Hepatocyte (in vitro differentiated cells): Measurements from ENCODE around the gene KLRK1.

Experiments
- EZH2 ChIP-seq: fragments of 200-600 bp; sonication (generic); IDR thresholded peaks from 2 replicates; pipeline ENCODE4 v1.6.1; 2016; ENCODE audit warnings: antibody characterized with exemption, mild to moderate bottlenecking, borderline replicate concordance
- TF ChIP-seq, protein P1 (sequence below): fragments of 200-600 bp; sonication (generic); IDR thresholded peaks from 2 replicates; pipeline ENCODE4 v1.5.1; 2016; ENCODE audit warnings: antibody characterized with exemption, mild to moderate bottlenecking; ENCODE audit not compliant: poor library complexity

DNA sequence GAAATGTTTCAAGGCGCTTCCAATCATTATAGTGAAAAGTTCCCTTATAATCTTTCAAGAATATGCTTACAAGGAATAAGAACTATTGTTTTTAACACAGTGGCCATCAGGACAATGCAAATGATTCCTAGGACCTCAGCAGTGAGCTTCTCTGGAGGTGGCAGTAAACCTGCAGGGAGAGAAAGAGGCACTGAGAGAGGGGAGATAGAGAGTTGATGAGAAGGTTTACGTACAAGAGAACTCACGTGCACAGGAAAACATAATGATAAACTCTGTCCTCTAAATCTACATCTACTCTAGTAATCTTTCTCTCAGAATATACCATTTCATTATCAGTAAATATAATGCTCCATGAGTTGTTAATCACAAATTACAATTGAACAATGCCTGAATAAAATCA, 19.0 kb upstream of the KLRK1 start:
- TF ChIP-seq, protein P1, sequence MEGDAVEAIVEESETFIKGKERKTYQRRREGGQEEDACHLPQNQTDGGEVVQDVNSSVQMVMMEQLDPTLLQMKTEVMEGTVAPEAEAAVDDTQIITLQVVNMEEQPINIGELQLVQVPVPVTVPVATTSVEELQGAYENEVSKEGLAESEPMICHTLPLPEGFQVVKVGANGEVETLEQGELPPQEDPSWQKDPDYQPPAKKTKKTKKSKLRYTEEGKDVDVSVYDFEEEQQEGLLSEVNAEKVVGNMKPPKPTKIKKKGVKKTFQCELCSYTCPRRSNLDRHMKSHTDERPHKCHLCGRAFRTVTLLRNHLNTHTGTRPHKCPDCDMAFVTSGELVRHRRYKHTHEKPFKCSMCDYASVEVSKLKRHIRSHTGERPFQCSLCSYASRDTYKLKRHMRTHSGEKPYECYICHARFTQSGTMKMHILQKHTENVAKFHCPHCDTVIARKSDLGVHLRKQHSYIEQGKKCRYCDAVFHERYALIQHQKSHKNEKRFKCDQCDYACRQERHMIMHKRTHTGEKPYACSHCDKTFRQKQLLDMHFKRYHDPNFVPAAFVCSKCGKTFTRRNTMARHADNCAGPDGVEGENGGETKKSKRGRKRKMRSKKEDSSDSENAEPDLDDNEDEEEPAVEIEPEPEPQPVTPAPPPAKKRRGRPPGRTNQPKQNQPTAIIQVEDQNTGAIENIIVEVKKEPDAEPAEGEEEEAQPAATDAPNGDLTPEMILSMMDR = no peak
- TF ChIP-seq EZH2 = no peak
